ENCODE data around the gene EPHA6. TPM values are rescaled to one million over a fixed set of nuclear protein-coding genes. Genes with fewer than 3 reads are reported as not detected.

The EPHA6 gene
- total RNA-seq, 1 experiment from 2014 or later, result 0.61 TPM

GRCh38 chr3:97201814-97202213 lies 387.4 kb downstream of the EPHA6 start:
- Histone ChIP-seq H3K23ac (ENCODE audit: insufficient read length, low read depth, low read length) (no peak overlapping the region), H2BK5ac (ENCODE audit: insufficient read length, low read length) (no peak overlapping the region), H2AFZ (ENCODE audit: low read length) (no peak overlapping the region), H4K20me1 (ENCODE audit: control insufficient read depth, insufficient read depth, insufficient read length) (no peaks in the 10 kb centered on the region), H3K27ac (ENCODE audit: insufficient read length, low read depth, low read length) (no peak overlapping the region), H3K14ac (ENCODE audit: insufficient read depth, low read length) (no peak overlapping the region), H3K4me2 (ENCODE audit: insufficient read depth, insufficient read length, low read length) (no peak overlapping the region), H3K9ac (ENCODE audit: extremely low read depth, insufficient read length, low read length) (no peak overlapping the region), H2BK20ac (ENCODE audit: low read depth, low read length, poor library complexity, severe bottlenecking) (no peak overlapping the region), H2BK15ac (ENCODE audit: low read depth, low read length) (no peak overlapping the region), H3K56ac (ENCODE audit: insufficient read length, low read depth, low read length) (no peak overlapping the region), H3K27me3 (ENCODE audit: insufficient read depth, low read length) (no peaks in the 10 kb centered on the region), H3K9me3 (ENCODE audit: control insufficient read depth, low read depth, low read length) (no peaks in the 10 kb centered on the region), H3K4ac (ENCODE audit: low read depth, low read length) (no peak overlapping the region), H4K8ac (replicated peaks; ENCODE audit: insufficient read length, low read depth, low read length) (no peak overlapping the region), H3K79me1 (ENCODE audit: insufficient read depth, low read depth, low read length, poor library complexity, severe bottlenecking) (no peaks in the 10 kb centered on the region), H2BK12ac (ENCODE audit: insufficient read length, low read depth, low read length) (no peak overlapping the region), H3K4me1 (ENCODE audit: insufficient read depth, low read length) (peaks cover 6% of the 10 kb centered on the region; the same call in 1 of the 2 replicates), H3K18ac (ENCODE audit: insufficient read length, low read depth, low read length) (no peak overlapping the region), H3K79me2 (ENCODE audit: insufficient read depth, low read length) (no peaks in the 10 kb centered on the region), H2AK5ac (ENCODE audit: insufficient read length, low read length) (no peak overlapping the region), H3T11ph (ENCODE audit: low read length) (no peak overlapping the region), H4K5ac (ENCODE audit: insufficient read length, low read depth, low read length) (no peak overlapping the region), H4K91ac (ENCODE audit: insufficient read length, low read depth, low read length) (no peak overlapping the region), H2BK120ac (ENCODE audit: low read depth, low read length, poor library complexity, severe bottlenecking) (no peak overlapping the region), H3K23me2 (ENCODE audit: insufficient read length, low read depth, low read length, poor library complexity, severe bottlenecking) (no peaks in the 10 kb centered on the region)
- TF ChIP-seq, protein P1, sequence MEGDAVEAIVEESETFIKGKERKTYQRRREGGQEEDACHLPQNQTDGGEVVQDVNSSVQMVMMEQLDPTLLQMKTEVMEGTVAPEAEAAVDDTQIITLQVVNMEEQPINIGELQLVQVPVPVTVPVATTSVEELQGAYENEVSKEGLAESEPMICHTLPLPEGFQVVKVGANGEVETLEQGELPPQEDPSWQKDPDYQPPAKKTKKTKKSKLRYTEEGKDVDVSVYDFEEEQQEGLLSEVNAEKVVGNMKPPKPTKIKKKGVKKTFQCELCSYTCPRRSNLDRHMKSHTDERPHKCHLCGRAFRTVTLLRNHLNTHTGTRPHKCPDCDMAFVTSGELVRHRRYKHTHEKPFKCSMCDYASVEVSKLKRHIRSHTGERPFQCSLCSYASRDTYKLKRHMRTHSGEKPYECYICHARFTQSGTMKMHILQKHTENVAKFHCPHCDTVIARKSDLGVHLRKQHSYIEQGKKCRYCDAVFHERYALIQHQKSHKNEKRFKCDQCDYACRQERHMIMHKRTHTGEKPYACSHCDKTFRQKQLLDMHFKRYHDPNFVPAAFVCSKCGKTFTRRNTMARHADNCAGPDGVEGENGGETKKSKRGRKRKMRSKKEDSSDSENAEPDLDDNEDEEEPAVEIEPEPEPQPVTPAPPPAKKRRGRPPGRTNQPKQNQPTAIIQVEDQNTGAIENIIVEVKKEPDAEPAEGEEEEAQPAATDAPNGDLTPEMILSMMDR (conservative IDR thresholded peaks at IDR 0.05), result no peak
- no peak overlapping the region for H3K4me3 Mint-ChIP-seq
- no peaks in the 10 kb centered on the region for H3K27me3 Mint-ChIP-seq (ENCODE audit: low read depth)
- H3K27ac Mint-ChIP-seq, result no peak overlapping the region
- WGBS (ENCODE audit: extremely low coverage, insufficient read length, low lambda C conversion rate), result no CpG with 5 or more reads among the region's 2 CpGs
- DNase-seq, result no peak
- peaks cover 8 to 14% of the 10 kb centered on the region in 2 experiments for H3K4me1 Mint-ChIP-seq
- H3K9me3 Mint-ChIP-seq, result no peaks in the 10 kb centered on the region
- H3K36me3 Mint-ChIP-seq (ENCODE audit: insufficient read depth in 1 of 3, low read depth in 3 of 3), result no peaks in the 10 kb centered on the region
